Astrocyte (in vitro differentiated cells and primary cell): ENCODE results near the gene UGCG. TPM values are rescaled to one million over a fixed set of nuclear protein-coding genes. Genes with fewer than 3 reads are reported as not detected.

Experiments
- DNase-seq: peaks from one replicate; pipeline ENCODE4 v3.0.0-alpha.2; 2010; ENCODE audit warnings: low read depth
- FAIRE-seq: peaks from 2 replicates; lab custom pipeline; 2011; peaks lifted over from hg19 to GRCh38; lab: Jason Lieb, UNC
- H2AFZ ChIP-seq: 2 replicates; pipeline ENCODE4 v1.6.0; 2012; ENCODE audit warnings: low read depth, low read length, inconsistent platforms
- H3K27ac ChIP-seq: 2 replicates; pipeline ENCODE4 v1.5.1; 2011; ENCODE audit warnings: low read depth, low read length, inconsistent platforms
- H3K27me3 ChIP-seq: 2 replicates; pipeline ENCODE4 v1.6.0; 2011; ENCODE audit warnings: low read length, inconsistent platforms; ENCODE audit not compliant: insufficient read depth
- H3K36me3 ChIP-seq: 2 replicates; pipeline ENCODE4 v1.5.1; 2011; ENCODE audit warnings: low read length, inconsistent platforms; ENCODE audit not compliant: insufficient read depth
- H3K4me1 ChIP-seq: 2 replicates; pipeline ENCODE4 v1.5.1; 2011; ENCODE audit warnings: low read length, inconsistent platforms; ENCODE audit not compliant: insufficient read depth
- H3K4me2 ChIP-seq: 2 replicates; pipeline ENCODE4 v1.6.0; 2012; ENCODE audit warnings: low read length, inconsistent platforms
- H3K4me3 ChIP-seq: 2 replicates; pipeline ENCODE4 v1.5.1; 2011; ENCODE audit warnings: low read depth, mild to moderate bottlenecking, low read length, inconsistent platforms; ENCODE audit not compliant: insufficient read depth
- H3K79me2 ChIP-seq: 2 replicates; pipeline ENCODE4 v1.6.0; 2012; ENCODE audit warnings: mild to moderate bottlenecking, low read length, inconsistent platforms; ENCODE audit not compliant: insufficient read depth
- H3K9ac ChIP-seq: 2 replicates; pipeline ENCODE4 v1.6.0; 2012; ENCODE audit warnings: mild to moderate bottlenecking, low read length, inconsistent platforms
- H3K9me3 ChIP-seq: 2 replicates; pipeline ENCODE4 v1.5.1; 2012; ENCODE audit warnings: low read depth, mild to moderate bottlenecking, low read length, inconsistent platforms; ENCODE audit not compliant: insufficient read depth
- H4K20me1 ChIP-seq: 2 replicates; pipeline ENCODE4 v1.6.0; 2012; ENCODE audit warnings: low read length, inconsistent platforms; ENCODE audit not compliant: insufficient read depth
- H3K27ac Mint-ChIP-seq: one replicate; pipeline ENCODE4 v1.8.0; 2021; ENCODE audit warnings: mild to moderate bottlenecking, mixed read lengths; ENCODE audit not compliant: unreplicated experiment
- H3K27me3 Mint-ChIP-seq: one replicate; pipeline ENCODE4 v1.8.0; 2021; ENCODE audit warnings: low read depth, mixed read lengths; ENCODE audit not compliant: unreplicated experiment
- H3K36me3 Mint-ChIP-seq: one replicate; pipeline ENCODE4 v1.8.0; 2021; ENCODE audit warnings: low read depth, mixed read lengths; ENCODE audit not compliant: unreplicated experiment
- H3K4me1 Mint-ChIP-seq: one replicate; pipeline ENCODE4 v1.8.0; 2021; ENCODE audit warnings: low read depth, mixed read lengths; ENCODE audit not compliant: unreplicated experiment
- H3K4me3 Mint-ChIP-seq: one replicate; pipeline ENCODE4 v1.8.0; 2021; ENCODE audit warnings: mild to moderate bottlenecking, moderate library complexity, mixed read lengths; ENCODE audit not compliant: unreplicated experiment
- H3K9me3 Mint-ChIP-seq: one replicate; pipeline ENCODE4 v1.8.0; 2021; ENCODE audit warnings: mild to moderate bottlenecking, mixed read lengths; ENCODE audit not compliant: unreplicated experiment
- CTCF ChIP-seq: IDR thresholded peaks from 2 replicates; pipeline ENCODE4 v1.5.1; 2011; ENCODE audit warnings: low read depth, mild to moderate bottlenecking, inconsistent platforms, low read length, moderate library complexity; ENCODE audit not compliant: insufficient read depth
- EZH2 ChIP-seq: IDR thresholded peaks from 2 replicates; pipeline ENCODE4 v1.6.1; 2012; ENCODE audit warnings: mild to moderate bottlenecking, low read length, inconsistent platforms; ENCODE audit not compliant: insufficient read depth
- total RNA-seq: library from RNA; stranded (reverse); gene quantifications from 2 replicates; pipeline ENCODE4 v1.2.1, GENCODE V29; 2021

The UGCG gene
- total RNA-seq, 1 donor from 2014 or later: 166 TPM

DNA sequence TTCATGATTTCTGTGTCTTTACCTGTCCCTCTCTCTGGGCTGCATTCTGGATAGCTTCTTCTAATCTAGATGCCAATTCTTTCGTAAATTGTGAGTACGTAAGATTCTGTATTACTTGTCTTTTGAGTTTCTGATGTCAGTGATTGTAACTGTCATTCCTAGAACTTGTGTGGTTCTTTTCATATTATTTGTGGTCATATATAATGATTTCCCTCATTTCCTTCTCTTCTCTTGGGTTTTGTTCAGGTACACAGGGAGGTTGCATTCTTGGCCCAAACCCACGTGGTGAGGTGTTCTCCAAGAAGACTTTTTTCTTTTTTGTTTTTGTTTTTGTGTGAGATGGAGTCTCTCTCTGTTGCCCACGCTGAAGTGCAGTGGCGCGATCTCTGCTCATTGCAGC, 13.8 kb downstream of the UGCG start:
- H4K20me1 ChIP-seq: peaks cover 97% of the 10 kb centered on the region
- H3K27ac ChIP-seq: no peak overlapping the region
- no peak overlapping the region for H3K9ac ChIP-seq
- no peak overlapping the region for H2AFZ ChIP-seq
- FAIRE-seq: no peak
- no peak overlapping the region for H3K4me3 ChIP-seq
- no peaks in the 10 kb centered on the region for H3K9me3 ChIP-seq
- Mint-ChIP-seq H3K27ac (peak overlapping the region; percentile 59), H3K9me3 (no peaks in the 10 kb centered on the region), H3K27me3 (no peaks in the 10 kb centered on the region), H3K4me3 (no peak overlapping the region), H3K36me3 (peaks cover 6% of the 10 kb centered on the region), H3K4me1 (peaks cover 58% of the 10 kb centered on the region)
- no peak for DNase-seq
- peaks cover 100% of the 10 kb centered on the region for H3K79me2 ChIP-seq
- no peak for TF ChIP-seq EZH2
- TF ChIP-seq CTCF: no peak
- no peaks in the 10 kb centered on the region for H3K27me3 ChIP-seq
- H3K36me3 ChIP-seq: peaks cover 5% of the 10 kb centered on the region
- H3K4me1 ChIP-seq: no peaks in the 10 kb centered on the region
- no peak overlapping the region for H3K4me2 ChIP-seq

- Histone ChIP-seq H3K36me3 (peaks cover 12% of the 10 kb centered on the region), H3K9me3 (no peaks in the 10 kb centered on the region), H3K4me1 (no peaks in the 10 kb centered on the region), H3K79me2 (peaks cover 100% of the 10 kb centered on the region), H3K27ac (no peak overlapping the region), H4K20me1 (peaks cover 95% of the 10 kb centered on the region), H3K4me3 (no peak overlapping the region), H3K4me2 (no peak overlapping the region), H3K9ac (no peak overlapping the region), H2AFZ (no peak overlapping the region), H3K27me3 (no peaks in the 10 kb centered on the region)
- H3K4me1 Mint-ChIP-seq: peaks cover 50% of the 10 kb centered on the region
- TF ChIP-seq EZH2: no peak
- no peak overlapping the region for H3K4me3 Mint-ChIP-seq
- H3K27me3 Mint-ChIP-seq: no peaks in the 10 kb centered on the region
- H3K27ac Mint-ChIP-seq: no peak overlapping the region
- peaks cover 9% of the 10 kb centered on the region for H3K36me3 Mint-ChIP-seq
- DNase-seq (no peak), FAIRE-seq (no peak)
- no peaks in the 10 kb centered on the region for H3K9me3 Mint-ChIP-seq
These were observed 16.5 kb downstream of the UGCG start for GRCh38 chr9:111913159-111913558.

GRCh38 chr9:111914749-111915424, 18.3 kb downstream of the UGCG start:
- Mint-ChIP-seq H3K9me3 (no peaks in the 10 kb centered on the region), H3K4me3 (peak overlapping the region; percentile 55), H3K4me1 (peaks cover 37% of the 10 kb centered on the region), H3K27me3 (no peaks in the 10 kb centered on the region), H3K36me3 (peaks cover 9% of the 10 kb centered on the region), H3K27ac (peak overlapping the region; percentile 62)
- DNase-seq: no peak
- no peak for FAIRE-seq
- Histone ChIP-seq H3K27me3 (no peaks in the 10 kb centered on the region), H3K4me2 (peak overlapping the region; percentile 10), H3K27ac (no peak overlapping the region), H3K4me3 (no peak overlapping the region), H3K9ac (no peak overlapping the region), H3K4me1 (no peaks in the 10 kb centered on the region), H3K36me3 (peaks cover 13% of the 10 kb centered on the region), H2AFZ (no peak overlapping the region), H4K20me1 (peaks cover 83% of the 10 kb centered on the region), H3K9me3 (no peaks in the 10 kb centered on the region), H3K79me2 (peaks cover 99% of the 10 kb centered on the region)
- no peak for TF ChIP-seq EZH2
- no peak for TF ChIP-seq CTCF
